ENCODE data around the gene PPP4R1. TPM values are rescaled to one million over a fixed set of nuclear protein-coding genes. Genes with fewer than 3 reads are reported as not detected.
"Not testable (repeated sequence)": the region's sequence is repeated elsewhere in the genome, so short reads cannot be mapped to it uniquely, and the experiment has no call there.

PPP4R1 gene
- polyA plus RNA-seq, 2 donors: 76.9 to 84.9 TPM

- Histone ChIP-seq H3K4me3 (ENCODE audit: low read depth in 1 of 2, low read length in 2 of 2) (no peak overlapping the region), H3K4me1 (ENCODE audit: control insufficient read depth in 2 of 2, insufficient read depth in 2 of 2, low read length in 1 of 2) (peaks cover 2 to 7% of the 10 kb centered on the region in 2 donors), H3K36me3 (ENCODE audit: control insufficient read depth in 2 of 2, insufficient read depth in 2 of 2, low read length in 1 of 2) (no peaks in the 10 kb centered on the region), H3K27me3 (ENCODE audit: control insufficient read depth in 1 of 2, insufficient read depth in 2 of 2, low read length in 2 of 2) (no peaks in the 10 kb centered on the region), H3K27ac (ENCODE audit: low read depth in 2 of 2, low read length in 1 of 2) (peak overlapping the region; percentile 84 to 91), H3K9me3 (ENCODE audit: control insufficient read depth in 2 of 2, insufficient read depth in 1 of 2, low read depth in 1 of 2, low read length in 1 of 2) (no peaks in the 10 kb centered on the region)
- 49 to 69% methylated on average over 7 of the region's 7 CpGs for WGBS, 2 donors
These were observed 34.2 kb upstream of the PPP4R1 start for GRCh38 chr18:9648431-9649163.

- Histone ChIP-seq H3K4me1 (ENCODE audit: control insufficient read depth in 2 of 2, insufficient read depth in 2 of 2, low read length in 1 of 2) (peaks cover under 1 to 3% of the 10 kb centered on the region in 2 donors), H3K27ac (ENCODE audit: low read depth in 2 of 2, low read length in 1 of 2) (peak overlapping the region; percentile 87 to 94), H3K36me3 (ENCODE audit: control insufficient read depth in 2 of 2, insufficient read depth in 2 of 2, low read length in 1 of 2) (no peaks in the 10 kb centered on the region), H3K9me3 (ENCODE audit: control insufficient read depth in 2 of 2, insufficient read depth in 1 of 2, low read depth in 1 of 2, low read length in 1 of 2) (no peaks in the 10 kb centered on the region), H3K27me3 (ENCODE audit: control insufficient read depth in 1 of 2, insufficient read depth in 2 of 2, low read length in 2 of 2) (no peaks in the 10 kb centered on the region), H3K4me3 (ENCODE audit: low read depth in 1 of 2, low read length in 2 of 2) (no peak overlapping the region)
- 53 to 58% methylated on average over 8 of the region's 8 CpGs for WGBS, 2 donors
These were observed 33.4 kb upstream of the PPP4R1 start for GRCh38 chr18:9647496-9648323.

DNA sequence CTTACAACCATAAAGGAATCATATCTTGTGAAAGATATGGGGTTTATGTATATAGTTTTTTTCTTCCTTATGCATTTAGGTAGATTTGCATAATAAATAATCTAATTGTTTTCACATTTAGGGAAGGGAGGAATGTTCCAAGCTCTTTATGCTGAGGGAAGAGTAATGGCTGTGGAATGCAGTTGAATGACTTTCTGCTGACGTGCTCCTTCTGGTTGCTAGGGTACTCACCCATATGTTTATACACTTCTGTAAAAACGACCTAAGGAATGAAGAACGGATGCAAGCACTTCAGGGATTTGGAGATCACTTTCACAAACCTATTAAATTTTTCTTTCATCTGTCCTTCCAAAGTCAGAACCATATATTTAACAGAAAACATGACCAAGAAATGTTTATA lies 29.2 kb upstream of the PPP4R1 start:
- no peaks in the 10 kb centered on the region for H3K27me3 ChIP-seq (ENCODE audit: control insufficient read depth in 1 of 2, insufficient read depth in 2 of 2, low read length in 2 of 2)

GRCh38 chr18:9642799-9643462 lies 28.6 kb upstream of the PPP4R1 start:
- no peaks in the 10 kb centered on the region for H3K9me3 ChIP-seq (ENCODE audit: control insufficient read depth in 2 of 2, insufficient read depth in 1 of 2, low read depth in 1 of 2, low read length in 1 of 2)
- 64 to 74% methylated on average over 9 of the region's 9 CpGs for WGBS, 2 donors
- H3K27me3 ChIP-seq (ENCODE audit: control insufficient read depth in 1 of 2, insufficient read depth in 2 of 2, low read length in 2 of 2): no peaks in the 10 kb centered on the region
- peaks cover 0 to 3% of the 10 kb centered on the region in 2 donors for H3K4me1 ChIP-seq (ENCODE audit: control insufficient read depth in 2 of 2, insufficient read depth in 2 of 2, low read length in 1 of 2)
- no peaks in the 10 kb centered on the region for H3K36me3 ChIP-seq (ENCODE audit: control insufficient read depth in 2 of 2, insufficient read depth in 2 of 2, low read length in 1 of 2)
- H3K4me3 ChIP-seq (ENCODE audit: low read depth in 1 of 2, low read length in 2 of 2): no peak overlapping the region
- peak overlapping the region; percentile 70 to 76 for H3K27ac ChIP-seq (ENCODE audit: low read depth in 2 of 2, low read length in 1 of 2)

More for the DNA sequence above, 29.2 kb upstream of the PPP4R1 start:
- Histone ChIP-seq H3K4me1 (ENCODE audit: control insufficient read depth in 2 of 2, insufficient read depth in 2 of 2, low read length in 1 of 2) (no peaks in the 10 kb centered on the region), H3K4me3 (ENCODE audit: low read depth in 1 of 2, low read length in 2 of 2) (no peak overlapping the region), H3K36me3 (ENCODE audit: control insufficient read depth in 2 of 2, insufficient read depth in 2 of 2, low read length in 1 of 2) (no peaks in the 10 kb centered on the region), H3K27ac (ENCODE audit: low read depth in 2 of 2, low read length in 1 of 2) (no peak overlapping the region), H3K9me3 (ENCODE audit: control insufficient read depth in 2 of 2, insufficient read depth in 1 of 2, low read depth in 1 of 2, low read length in 1 of 2) (no peaks in the 10 kb centered on the region)
- 9 to 13% methylated on average over 3 of the region's 3 CpGs for WGBS, 2 donors

DNA sequence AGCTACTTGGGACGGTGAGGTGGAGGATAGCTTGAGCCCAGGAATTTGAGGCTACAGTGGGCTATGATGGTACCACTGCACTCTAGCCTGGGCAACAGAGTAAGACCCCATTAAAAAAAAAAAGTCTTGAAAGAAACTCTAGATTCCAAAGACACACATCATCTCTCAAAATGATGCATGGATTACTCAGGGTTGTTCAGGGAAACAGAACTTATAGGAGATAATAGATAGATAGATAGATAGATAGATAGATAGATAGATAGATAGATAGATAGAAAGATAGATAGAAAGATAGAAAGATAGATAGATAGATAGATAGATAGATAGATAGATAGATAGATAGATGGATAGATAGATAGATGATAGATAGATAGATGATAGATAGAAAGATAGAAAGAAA lies 26.7 kb upstream of the PPP4R1 start:
- WGBS, 2 donors: 88 to 95% methylated on average over 1 of the region's 1 CpG
- not testable (repeated sequence) for H3K36me3 ChIP-seq (ENCODE audit: control insufficient read depth in 2 of 2, insufficient read depth in 2 of 2, low read length in 1 of 2); H3K4me3 ChIP-seq (ENCODE audit: low read depth in 1 of 2, low read length in 2 of 2)

GRCh38 chr18:9638886-9639285 lies 24.5 kb upstream of the PPP4R1 start:
- Histone ChIP-seq H3K4me1 (ENCODE audit: control insufficient read depth in 2 of 2, insufficient read depth in 2 of 2, low read length in 1 of 2) (peaks cover 0 to 3% of the 10 kb centered on the region in 2 donors), H3K9me3 (ENCODE audit: control insufficient read depth in 2 of 2, insufficient read depth in 1 of 2, low read depth in 1 of 2, low read length in 1 of 2) (no peaks in the 10 kb centered on the region), H3K27ac (ENCODE audit: low read depth in 2 of 2, low read length in 1 of 2) (peak overlapping the region; percentile 71 to 93), H3K36me3 (ENCODE audit: control insufficient read depth in 2 of 2, insufficient read depth in 2 of 2, low read length in 1 of 2) (no peaks in the 10 kb centered on the region), H3K4me3 (ENCODE audit: low read depth in 1 of 2, low read length in 2 of 2) (no peak overlapping the region), H3K27me3 (ENCODE audit: control insufficient read depth in 1 of 2, insufficient read depth in 2 of 2, low read length in 2 of 2) (no peaks in the 10 kb centered on the region)
- 48 to 51% methylated on average over 4 of the region's 4 CpGs for WGBS, 2 donors

More for the DNA sequence above, 26.7 kb upstream of the PPP4R1 start:
- H3K27me3 ChIP-seq (ENCODE audit: control insufficient read depth in 1 of 2, insufficient read depth in 2 of 2, low read length in 2 of 2); H3K9me3 ChIP-seq (ENCODE audit: control insufficient read depth in 2 of 2, insufficient read depth in 1 of 2, low read depth in 1 of 2, low read length in 1 of 2); H3K27ac ChIP-seq (ENCODE audit: low read depth in 2 of 2, low read length in 1 of 2); H3K4me1 ChIP-seq (ENCODE audit: control insufficient read depth in 2 of 2, insufficient read depth in 2 of 2, low read length in 1 of 2): not testable (repeated sequence)

DNA sequence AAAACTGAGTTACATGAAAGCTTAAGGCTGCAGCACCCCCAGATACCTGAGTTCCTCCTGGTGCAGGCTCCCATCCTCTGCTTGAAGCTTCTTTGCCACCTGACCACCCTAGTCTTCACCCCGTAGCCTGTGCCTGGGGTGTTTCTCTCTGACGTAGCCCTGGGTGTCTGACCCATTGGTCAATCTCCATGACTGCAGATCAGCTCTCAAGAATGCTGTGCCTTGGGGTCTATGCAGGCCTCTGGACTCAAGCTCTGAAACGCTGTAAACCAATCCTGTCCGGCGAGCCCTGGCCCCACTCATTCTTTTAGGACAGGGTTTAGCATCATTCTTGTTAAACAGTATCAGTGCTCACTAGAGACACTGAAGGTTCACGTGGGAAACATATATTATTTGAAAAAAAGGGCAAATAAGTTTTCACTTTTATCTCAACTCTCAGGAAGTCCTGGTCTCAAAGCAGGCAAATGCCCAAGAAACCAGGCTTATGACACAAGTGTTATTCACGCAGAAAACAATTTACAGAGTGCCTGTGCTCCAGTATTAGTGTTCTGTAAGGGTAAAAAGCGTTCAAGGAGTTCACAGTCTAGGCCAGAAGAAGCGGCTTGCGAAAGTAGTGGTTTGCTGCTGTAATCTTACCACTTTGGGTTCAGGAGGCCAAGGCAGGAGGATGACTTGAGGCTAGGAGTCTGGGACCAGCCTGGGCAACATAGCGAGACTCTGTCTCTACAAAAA lies 22.8 kb upstream of the PPP4R1 start:
- 90 to 91% methylated on average over 11 of the region's 11 CpGs for WGBS, 2 donors
- Histone ChIP-seq H3K4me3 (ENCODE audit: low read depth in 1 of 2, low read length in 2 of 2) (no peak overlapping the region), H3K36me3 (ENCODE audit: control insufficient read depth in 2 of 2, insufficient read depth in 2 of 2, low read length in 1 of 2) (no peaks in the 10 kb centered on the region), H3K4me1 (ENCODE audit: control insufficient read depth in 2 of 2, insufficient read depth in 2 of 2, low read length in 1 of 2) (peaks cover 0 to 3% of the 10 kb centered on the region in 2 donors), H3K9me3 (ENCODE audit: control insufficient read depth in 2 of 2, insufficient read depth in 1 of 2, low read depth in 1 of 2, low read length in 1 of 2) (no peaks in the 10 kb centered on the region), H3K27me3 (ENCODE audit: control insufficient read depth in 1 of 2, insufficient read depth in 2 of 2, low read length in 2 of 2) (no peaks in the 10 kb centered on the region), H3K27ac (ENCODE audit: low read depth in 2 of 2, low read length in 1 of 2) (peak overlapping the region in 1 of 2 donors; percentile 13)

DNA sequence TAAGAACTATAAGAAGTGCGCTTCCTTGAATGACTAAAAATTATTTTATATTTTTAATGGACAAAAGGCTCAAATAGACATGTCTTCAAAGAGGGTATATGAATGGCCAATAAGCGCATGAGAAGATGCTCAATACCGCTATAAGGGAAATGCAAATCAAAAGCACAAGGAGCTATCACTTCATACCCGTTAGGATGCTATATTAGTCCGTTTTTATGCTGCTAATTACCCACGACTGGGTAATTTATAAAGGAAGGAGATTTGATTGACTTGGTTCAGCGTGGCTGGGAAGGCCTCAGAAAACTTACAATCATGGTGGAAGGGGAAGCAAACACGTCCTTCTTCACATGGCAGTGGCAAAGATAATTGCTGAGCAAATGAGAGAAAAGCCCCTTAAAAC lies 20.5 kb upstream of the PPP4R1 start:
- peaks cover 0 to 3% of the 10 kb centered on the region in 2 donors for H3K4me1 ChIP-seq (ENCODE audit: control insufficient read depth in 2 of 2, insufficient read depth in 2 of 2, low read length in 1 of 2)
- no peak overlapping the region for H3K4me3 ChIP-seq (ENCODE audit: low read depth in 1 of 2, low read length in 2 of 2)
- no peak overlapping the region for H3K27ac ChIP-seq (ENCODE audit: low read depth in 2 of 2, low read length in 1 of 2)
- no peaks in the 10 kb centered on the region for H3K9me3 ChIP-seq (ENCODE audit: control insufficient read depth in 2 of 2, insufficient read depth in 1 of 2, low read depth in 1 of 2, low read length in 1 of 2)
- no peaks in the 10 kb centered on the region for H3K27me3 ChIP-seq (ENCODE audit: control insufficient read depth in 1 of 2, insufficient read depth in 2 of 2, low read length in 2 of 2)
- WGBS, 2 donors: 95 to 97% methylated on average over 8 of the region's 8 CpGs
- no peaks in the 10 kb centered on the region for H3K36me3 ChIP-seq (ENCODE audit: control insufficient read depth in 2 of 2, insufficient read depth in 2 of 2, low read length in 1 of 2)
